ENCODE results near the gene ZSWIM7. TPM values are rescaled to one million over a fixed set of nuclear protein-coding genes. Genes with fewer than 3 reads are reported as not detected.

ZSWIM7 gene
- total RNA-seq, 3 donors from 2014 or later (not counting 1 experiment from before 2014, with no cell fraction given), result 14.6 to 19.0 (median 16.3) TPM

DNA sequence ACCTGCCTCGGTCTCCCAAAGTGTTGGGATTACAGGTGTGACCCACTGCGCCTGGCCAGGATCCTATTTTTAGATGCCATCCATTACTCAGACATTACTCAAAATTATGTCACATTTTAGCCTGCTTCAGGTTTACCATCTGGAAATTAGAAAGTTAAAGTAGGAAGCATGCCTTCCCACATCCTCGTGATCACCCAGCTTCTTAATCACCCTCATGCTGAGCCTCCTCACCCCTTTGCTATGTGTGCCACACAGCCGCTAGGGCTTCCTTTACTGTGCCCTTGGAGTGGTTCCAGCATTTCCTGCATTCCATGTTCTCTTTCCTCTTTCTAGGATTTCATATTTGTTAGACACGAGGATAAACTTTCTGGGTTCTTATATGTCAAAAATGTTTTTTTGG, 45.3 kb downstream of the ZSWIM7 start:
- intact Hi-C loops (cut with micrococcal nuclease), result no loop called here
- Mint-ChIP-seq H3K4me1 (peaks cover 7 to 11% of the 10 kb centered on the region in 2 donors), H3K27me3 (ENCODE audit: low read depth in 2 of 2) (peaks cover 0 to 11% of the 10 kb centered on the region in 2 donors), H3K27ac (no peak overlapping the region), H3K9me3 (no peaks in the 10 kb centered on the region), H3K4me3 (no peak overlapping the region), H3K36me3 (no peaks in the 10 kb centered on the region)
- H3K4me1 ChIP-seq (ENCODE audit: control insufficient read depth, insufficient read depth, low read length), result peaks cover 5% of the 10 kb centered on the region
- H3K27me3 ChIP-seq (ENCODE audit: control insufficient read depth, insufficient read depth, low read length), result no peaks in the 10 kb centered on the region
- WGBS (ENCODE audit: insufficient coverage), result 55% methylated on average over 5 of the region's 5 CpGs
- ATAC-seq, result no peak
- no peaks in the 10 kb centered on the region for H3K36me3 ChIP-seq (ENCODE audit: control insufficient read depth, insufficient read depth, low read length)
- H3K4me3 ChIP-seq (ENCODE audit: low read length), result no peak overlapping the region
- no peak overlapping the region for H3K27ac ChIP-seq (ENCODE audit: low read length)
- DNase-seq, result no peak
- TF ChIP-seq, protein P1, sequence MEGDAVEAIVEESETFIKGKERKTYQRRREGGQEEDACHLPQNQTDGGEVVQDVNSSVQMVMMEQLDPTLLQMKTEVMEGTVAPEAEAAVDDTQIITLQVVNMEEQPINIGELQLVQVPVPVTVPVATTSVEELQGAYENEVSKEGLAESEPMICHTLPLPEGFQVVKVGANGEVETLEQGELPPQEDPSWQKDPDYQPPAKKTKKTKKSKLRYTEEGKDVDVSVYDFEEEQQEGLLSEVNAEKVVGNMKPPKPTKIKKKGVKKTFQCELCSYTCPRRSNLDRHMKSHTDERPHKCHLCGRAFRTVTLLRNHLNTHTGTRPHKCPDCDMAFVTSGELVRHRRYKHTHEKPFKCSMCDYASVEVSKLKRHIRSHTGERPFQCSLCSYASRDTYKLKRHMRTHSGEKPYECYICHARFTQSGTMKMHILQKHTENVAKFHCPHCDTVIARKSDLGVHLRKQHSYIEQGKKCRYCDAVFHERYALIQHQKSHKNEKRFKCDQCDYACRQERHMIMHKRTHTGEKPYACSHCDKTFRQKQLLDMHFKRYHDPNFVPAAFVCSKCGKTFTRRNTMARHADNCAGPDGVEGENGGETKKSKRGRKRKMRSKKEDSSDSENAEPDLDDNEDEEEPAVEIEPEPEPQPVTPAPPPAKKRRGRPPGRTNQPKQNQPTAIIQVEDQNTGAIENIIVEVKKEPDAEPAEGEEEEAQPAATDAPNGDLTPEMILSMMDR (IDR thresholded peaks at IDR 0.05), result no peak
- H3K9me3 ChIP-seq (ENCODE audit: control insufficient read depth, insufficient read depth, low read length), result no peaks in the 10 kb centered on the region

DNA sequence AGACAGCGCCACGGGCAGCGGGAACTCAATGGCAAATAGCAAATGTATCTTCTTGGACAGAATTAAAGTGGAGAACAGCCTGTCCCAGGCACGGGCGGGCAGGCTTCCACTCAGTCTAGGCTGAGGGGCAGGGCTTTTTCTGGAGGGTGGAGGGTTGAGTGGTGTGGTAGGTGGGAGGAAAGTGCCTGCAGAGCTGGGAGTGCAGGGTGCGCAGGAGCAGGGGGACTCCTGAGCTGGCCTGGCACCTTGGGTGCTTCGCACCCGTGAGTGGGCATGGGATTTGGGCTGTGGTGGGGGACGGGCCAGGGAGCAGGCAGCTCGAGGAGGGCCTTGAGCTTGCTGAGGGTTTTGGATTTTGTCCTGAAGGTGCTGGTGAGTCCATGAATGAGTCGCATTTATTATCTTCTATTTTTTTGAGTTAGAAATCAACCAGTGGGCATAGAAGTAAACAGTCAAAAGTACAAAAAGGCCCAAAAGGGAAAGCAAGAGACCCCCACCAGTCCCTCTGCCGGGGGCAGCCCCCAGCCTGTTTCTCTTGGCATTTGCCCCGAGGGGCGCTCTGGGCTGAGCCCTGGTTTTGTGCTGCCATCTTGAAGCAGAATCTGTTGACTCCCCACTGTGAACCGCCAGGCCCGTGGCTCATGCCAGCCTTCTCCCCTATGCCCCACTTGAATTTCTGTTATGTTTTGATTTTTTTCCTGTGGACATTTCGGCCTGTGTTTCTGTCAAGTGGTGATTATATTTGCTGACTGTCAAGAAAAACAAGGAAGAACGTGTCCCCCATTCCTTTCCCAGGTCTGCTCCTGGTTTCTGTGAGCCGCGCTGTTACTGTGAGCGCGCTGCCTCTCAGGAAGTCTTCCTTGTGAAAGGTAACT, 46.4 kb downstream of the ZSWIM7 start:
- Mint-ChIP-seq H3K4me1 (no peaks in the 10 kb centered on the region), H3K27ac (no peak overlapping the region), H3K4me3 (no peak overlapping the region), H3K27me3 (ENCODE audit: low read depth in 2 of 2) (peaks cover 0 to 5% of the 10 kb centered on the region in 2 donors), H3K9me3 (no peaks in the 10 kb centered on the region), H3K36me3 (no peaks in the 10 kb centered on the region)
- TF ChIP-seq, protein P1 (IDR thresholded peaks at IDR 0.05), result no peak
- Histone ChIP-seq H3K4me3 (ENCODE audit: low read length) (no peak overlapping the region), H3K27ac (ENCODE audit: low read length) (no peak overlapping the region), H3K36me3 (ENCODE audit: control insufficient read depth, insufficient read depth, low read length) (no peaks in the 10 kb centered on the region), H3K4me1 (ENCODE audit: control insufficient read depth, insufficient read depth, low read length) (no peaks in the 10 kb centered on the region), H3K27me3 (ENCODE audit: control insufficient read depth, insufficient read depth, low read length) (no peaks in the 10 kb centered on the region), H3K9me3 (ENCODE audit: control insufficient read depth, insufficient read depth, low read length) (no peaks in the 10 kb centered on the region)
- WGBS (ENCODE audit: insufficient coverage), result 81% methylated on average over 22 of the region's 22 CpGs
- DNase-seq (no peak), ATAC-seq (no peak)
- intact Hi-C loops (cut with micrococcal nuclease), result no loop called here

DNA sequence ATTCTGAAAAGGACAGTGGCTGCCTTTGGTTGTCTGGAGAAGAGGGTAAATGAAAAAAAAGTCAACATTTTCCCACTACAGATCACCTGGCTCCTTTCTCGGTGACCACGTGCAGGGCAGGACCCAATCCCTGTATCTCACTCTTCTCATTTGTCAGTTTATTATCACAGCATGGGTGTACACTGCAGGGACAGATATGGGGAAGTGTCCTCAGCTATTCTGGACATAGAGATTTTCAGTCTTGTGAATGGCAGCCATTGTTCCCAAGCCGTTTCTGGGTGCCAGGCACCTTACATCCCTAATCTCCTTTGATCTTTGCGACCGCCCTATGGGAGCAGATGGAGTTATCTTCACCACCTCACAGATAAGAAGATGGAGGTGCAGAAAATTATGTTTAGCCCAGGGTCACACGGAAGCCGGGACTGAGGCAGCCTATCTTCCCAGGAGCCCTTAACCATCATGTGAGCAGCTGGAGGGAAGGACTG, 47.4 kb downstream of the ZSWIM7 start:
- no peak overlapping the region for H3K4me3 ChIP-seq (ENCODE audit: low read length)
- Mint-ChIP-seq H3K4me1 (no peaks in the 10 kb centered on the region), H3K4me3 (no peak overlapping the region), H3K9me3 (no peaks in the 10 kb centered on the region), H3K27me3 (ENCODE audit: low read depth in 2 of 2) (peaks cover 0 to 5% of the 10 kb centered on the region in 2 donors), H3K27ac (no peak overlapping the region), H3K36me3 (no peaks in the 10 kb centered on the region)
- no peaks in the 10 kb centered on the region for H3K27me3 ChIP-seq (ENCODE audit: control insufficient read depth, insufficient read depth, low read length)
- ATAC-seq (no peak), DNase-seq (no peak)
- intact Hi-C loops (cut with micrococcal nuclease), result no loop called here
- 93% methylated on average over 5 of the region's 7 CpGs for WGBS (ENCODE audit: insufficient coverage)
- H3K4me1 ChIP-seq (ENCODE audit: control insufficient read depth, insufficient read depth, low read length), result no peaks in the 10 kb centered on the region
- H3K27ac ChIP-seq (ENCODE audit: low read length), result no peak overlapping the region
- no peaks in the 10 kb centered on the region for H3K9me3 ChIP-seq (ENCODE audit: control insufficient read depth, insufficient read depth, low read length)
- H3K36me3 ChIP-seq (ENCODE audit: control insufficient read depth, insufficient read depth, low read length), result no peaks in the 10 kb centered on the region
- TF ChIP-seq, protein P1 (IDR thresholded peaks at IDR 0.05), result no peak
